KG1 (cell line): ENCODE results near the gene TBATA.

Experiments
- DNase-seq: peaks from one replicate; lab custom pipeline; 2025; lab: John Stamatoyannopoulos, UW

Gene TBATA

DNA sequence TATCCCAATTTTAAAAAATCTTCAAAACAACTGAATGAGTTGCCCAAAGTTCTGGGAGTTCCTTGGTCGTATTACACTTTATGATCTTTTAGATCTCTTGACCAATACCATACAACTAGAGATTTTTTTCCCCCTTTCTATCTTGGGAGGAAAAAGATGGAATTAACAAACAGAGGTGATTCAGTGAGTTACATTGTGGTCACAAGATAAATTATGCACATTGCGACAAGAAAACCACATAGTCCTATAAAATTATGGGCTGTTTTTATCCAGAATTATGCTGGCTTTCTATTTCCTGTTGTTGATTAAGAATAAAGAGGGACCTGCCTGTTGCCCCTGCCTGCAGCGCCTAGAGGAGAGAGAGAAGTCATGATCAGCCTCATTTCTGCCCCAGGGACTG is 22.4 kb upstream of the TBATA start:
- no peak for DNase-seq

DNA sequence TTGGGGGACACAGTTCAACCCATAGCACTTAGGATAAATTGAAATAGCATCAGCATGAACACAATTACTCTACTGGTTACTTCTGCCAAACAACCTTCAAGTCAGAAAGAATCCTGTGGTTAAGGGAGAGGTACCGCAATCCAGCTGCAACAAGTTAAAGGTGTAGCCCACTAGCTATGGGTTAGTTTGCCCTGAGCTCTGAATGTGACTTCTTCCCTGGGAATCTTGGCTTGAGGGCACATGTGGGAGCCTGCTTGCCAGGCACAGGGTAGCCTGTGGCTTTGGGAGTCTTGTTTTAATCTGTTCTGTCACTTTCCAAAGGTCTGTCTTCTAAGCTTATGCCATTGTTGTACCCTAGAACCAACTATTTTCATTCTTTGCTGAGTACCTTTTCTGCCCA is 21.7 kb upstream of the TBATA start:
- DNase-seq = no peak

DNA sequence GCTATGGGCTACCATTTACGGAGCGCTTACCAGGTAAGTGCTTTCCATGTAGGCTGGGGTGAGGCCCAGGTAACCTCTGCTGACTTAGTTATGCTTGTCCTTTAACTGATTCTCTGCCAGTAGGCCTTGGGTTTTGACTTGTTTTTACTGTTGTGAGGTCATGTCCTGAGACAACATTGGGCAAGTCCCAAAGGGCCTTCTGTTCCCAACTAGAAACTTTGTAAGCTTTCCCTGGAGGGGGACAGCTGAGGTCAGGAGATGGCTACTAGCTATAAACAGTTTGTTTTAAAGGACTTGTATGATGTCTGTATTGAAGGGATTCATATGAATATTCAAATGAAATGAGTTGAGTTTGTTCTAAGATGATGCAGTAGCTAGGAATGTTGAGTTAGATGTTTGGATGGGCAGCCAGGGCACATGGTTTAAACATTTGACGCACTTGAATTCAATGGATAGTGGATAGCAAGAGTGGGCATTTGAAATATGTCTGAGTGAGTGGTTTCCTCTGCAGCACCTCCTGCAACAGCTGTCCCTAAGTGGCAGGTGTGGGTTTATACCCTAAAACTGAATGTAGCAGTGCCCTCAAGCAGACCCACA is 20.5 kb upstream of the TBATA start:
- DNase-seq = no peak

DNA sequence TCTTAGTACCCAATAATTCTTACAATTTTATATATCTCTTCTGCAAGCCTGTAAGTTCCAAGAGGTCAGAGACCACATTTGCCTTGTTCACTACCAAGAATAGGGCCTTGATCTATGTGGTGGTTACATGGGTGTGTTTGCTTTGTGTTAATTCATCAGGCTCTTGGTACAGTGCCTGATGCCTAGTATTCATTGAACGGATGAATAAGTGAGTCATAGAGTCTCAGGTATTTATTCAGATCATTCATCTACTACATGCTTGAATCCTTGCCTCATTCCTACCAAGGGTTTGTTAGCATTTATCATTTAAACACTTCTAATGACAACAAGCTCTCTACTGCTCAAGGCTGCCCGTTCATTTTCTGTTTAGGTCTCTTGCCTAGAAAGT is 19.2 kb upstream of the TBATA start:
- DNase-seq = no peak

DNA sequence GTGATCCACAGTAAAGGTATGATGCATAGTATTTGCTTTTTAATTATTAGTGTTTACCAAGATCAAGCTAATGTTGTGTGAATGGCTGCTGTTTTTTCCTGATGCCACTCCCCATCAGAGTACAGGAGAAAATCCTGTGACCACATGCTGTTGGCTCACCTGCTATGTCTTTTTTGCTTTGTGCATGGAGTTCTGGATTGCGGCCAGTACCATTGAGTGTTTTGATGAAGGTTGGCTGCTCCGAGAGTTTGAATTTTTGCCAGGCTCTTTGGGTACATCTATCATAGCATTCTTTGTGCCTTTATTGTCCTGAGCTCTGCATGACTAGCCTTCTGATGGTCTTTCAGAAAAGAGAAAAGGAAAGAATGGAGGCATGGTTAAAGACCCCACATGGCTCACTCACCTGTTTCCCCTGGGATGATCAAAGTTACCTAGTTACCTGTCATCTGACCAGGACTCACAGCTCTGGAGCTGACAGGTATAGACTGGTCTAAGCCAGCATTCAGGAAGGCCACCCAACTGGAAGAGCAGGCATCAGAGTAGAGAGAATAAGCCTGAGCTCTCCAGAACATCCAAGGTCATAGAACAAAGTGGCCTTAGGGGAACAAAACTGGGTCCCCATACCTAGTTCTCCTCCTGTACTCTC is 18.7 kb upstream of the TBATA start:
- DNase-seq = no peak

DNA sequence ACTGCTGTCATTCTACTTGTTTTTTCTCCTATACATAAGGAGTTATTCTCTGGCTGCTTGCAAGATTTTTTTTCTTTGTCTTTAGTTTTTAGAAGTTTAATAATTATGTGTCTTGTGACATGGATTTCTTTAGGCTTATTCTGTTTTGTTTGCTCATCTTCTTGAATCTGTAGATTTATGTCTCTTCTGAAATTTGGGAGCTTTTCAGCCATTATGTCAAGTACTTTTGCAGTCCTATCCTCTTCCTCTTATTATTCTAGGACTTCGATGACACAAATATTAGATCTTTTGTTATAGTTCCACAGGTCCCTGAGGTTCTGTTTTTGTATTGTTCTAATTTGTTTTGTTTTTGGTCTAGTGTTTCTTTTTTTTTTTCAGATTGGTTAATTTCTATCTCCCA is 16.7 kb upstream of the TBATA start:
- DNase-seq = no peak

DNA sequence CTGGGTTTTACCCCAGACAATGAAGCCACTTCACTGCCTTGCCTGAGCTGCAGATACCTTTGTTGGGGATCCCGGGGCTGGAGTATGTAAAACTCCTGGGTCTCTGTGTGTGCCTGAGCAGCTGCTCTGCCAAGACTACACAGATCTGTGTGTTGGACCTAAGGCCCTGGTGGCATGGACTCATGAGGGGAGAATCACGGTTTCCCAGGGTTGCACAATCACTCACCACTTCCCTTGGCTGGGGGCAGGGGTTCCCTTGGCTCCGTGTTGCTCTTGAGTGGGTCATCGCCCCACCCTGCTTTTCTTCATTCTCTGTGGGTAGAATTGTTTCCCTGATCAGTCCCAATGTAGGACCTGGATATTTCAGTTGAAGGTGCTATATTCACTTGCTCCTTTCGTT is 13.9 kb upstream of the TBATA start:
- no peak for DNase-seq

DNA sequence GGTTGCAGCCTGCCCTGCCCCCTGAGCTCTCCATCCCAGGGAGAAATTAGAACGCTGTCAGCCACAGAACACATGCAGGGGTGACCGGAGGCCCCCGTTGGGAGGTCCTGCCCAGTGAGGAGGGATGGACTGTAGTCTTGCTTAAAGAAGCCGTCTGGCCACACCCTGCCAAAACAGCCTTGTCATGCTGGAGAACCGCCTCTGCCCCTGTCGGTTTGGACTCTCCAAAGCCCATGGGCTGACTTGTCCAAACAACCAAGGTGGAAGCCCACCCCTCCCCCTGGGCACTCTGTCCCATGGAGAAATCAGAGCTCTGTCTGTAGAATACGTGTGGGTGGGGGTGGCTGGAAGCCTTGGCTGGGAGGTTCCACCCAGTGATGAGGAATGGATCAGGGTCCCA is 12.7 kb upstream of the TBATA start:
- DNase-seq = no peak

DNA sequence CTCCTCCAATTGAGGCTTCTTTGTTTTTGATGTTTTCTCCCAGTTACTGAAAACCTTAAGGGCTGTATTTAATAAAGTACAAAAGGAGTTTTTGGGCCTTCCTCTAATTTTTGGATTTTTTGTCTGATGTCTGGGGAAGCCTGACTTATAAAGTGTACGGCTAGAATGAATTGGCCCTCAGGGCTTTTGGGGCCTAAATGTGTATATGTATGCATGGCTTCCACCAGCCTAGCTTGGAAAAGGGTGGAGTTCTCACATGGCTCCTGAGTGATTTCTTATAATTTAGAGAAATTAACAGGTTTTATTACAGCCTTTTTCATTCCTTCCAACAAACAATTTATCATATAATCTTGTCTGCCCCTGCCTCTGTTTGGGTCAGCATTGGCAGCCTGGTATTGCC is 10.4 kb upstream of the TBATA start:
- no peak for DNase-seq

DNA sequence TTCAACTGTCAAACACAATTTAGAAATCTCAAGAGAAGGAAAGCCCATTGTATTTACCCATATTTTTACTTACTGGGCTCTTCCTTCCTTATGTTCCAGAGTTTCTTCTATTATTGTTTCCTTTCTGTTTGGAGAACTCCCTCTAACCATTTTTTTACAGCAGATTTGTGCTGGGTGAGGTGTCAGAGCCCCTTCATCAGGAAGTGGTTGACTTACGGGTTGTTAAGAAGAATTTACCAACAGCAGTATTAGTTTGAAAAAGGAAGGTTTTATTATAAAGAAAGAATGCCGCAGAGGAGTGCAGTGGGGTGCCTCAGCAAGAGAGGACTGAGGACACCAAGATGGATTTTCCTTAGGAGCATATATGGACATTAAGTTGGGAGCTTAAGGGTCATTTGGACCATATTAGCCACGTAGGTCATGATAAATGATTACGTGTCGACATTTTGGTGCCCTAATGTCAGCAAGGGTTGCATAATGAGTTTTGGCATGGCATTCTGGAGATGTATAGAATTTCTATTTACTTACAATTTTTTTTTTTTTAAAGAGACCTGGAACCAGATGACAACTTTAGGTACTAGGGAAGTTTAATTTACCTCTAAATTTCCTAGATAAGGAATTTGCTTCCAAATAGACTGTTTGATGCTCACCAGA is 6.3 kb upstream of the TBATA start:
- DNase-seq = no peak

DNA sequence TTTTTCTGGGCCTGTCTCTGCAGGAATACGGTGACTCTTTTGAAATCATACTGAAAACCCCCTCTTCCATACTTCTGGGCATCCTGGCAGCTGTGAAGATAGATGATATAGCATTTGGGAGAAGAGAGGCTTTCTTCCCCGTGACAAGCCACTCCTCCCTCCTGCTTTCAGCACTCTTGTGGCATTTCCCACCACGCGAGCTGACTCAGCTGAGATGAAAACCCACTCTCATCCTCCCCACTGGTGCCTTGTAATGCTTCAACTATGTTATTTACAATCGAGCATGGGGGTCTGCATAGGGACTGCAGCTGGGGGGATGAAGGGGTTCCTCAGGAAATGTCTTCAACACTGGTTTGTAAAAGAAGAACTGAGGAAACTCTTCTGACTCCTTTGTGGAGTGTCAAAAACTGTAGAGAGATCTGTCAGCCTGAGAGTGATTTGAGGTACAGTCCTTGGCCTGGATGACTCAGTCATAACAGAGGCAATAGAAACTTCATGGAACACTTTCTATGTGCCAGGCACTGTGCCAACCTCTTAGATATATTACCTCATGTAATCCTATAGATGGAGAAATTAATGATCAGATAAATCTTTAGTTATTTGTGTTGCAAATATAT is 1.7 kb upstream of the TBATA start:
- DNase-seq = no peak

DNA sequence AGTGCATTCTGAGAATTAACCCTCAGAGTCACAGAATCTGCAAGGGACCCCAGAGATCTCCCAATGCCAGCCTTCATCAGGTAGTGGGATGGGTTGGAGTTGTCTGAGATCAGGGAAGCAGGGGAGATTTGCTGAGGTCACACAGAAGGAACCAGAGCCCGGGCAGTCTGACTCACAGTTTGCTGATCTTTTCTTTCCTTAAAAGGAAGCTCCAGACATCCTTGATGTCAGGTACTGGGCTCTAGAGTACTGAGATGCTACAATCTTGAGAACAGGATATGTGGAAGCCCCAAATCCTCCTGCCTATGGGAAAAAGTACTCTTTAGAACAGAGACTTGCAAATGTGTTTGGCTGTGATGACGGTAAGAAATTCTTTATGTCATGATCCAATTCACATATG is 706 bp downstream of the TBATA start:
- DNase-seq = no peak

DNA sequence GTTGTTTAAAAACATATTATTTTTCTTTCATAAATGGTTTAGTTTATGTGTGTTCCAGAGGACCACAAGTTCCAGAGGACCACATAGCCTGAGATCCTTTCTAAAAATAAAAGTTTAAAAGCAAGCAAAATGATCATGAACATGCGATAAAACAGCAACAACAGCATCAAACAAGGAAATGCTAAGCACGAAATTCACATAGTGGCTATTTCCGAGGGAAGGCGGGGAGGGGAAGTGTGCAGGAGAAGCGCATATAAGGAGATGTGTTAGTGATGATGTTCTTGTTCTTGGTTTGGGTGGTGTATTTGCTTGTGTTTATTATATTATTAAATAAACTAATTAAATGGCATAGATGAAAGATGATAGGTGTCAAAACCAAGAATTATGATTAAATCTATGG is 1.2 kb downstream of the TBATA start:
- no peak for DNase-seq

DNA sequence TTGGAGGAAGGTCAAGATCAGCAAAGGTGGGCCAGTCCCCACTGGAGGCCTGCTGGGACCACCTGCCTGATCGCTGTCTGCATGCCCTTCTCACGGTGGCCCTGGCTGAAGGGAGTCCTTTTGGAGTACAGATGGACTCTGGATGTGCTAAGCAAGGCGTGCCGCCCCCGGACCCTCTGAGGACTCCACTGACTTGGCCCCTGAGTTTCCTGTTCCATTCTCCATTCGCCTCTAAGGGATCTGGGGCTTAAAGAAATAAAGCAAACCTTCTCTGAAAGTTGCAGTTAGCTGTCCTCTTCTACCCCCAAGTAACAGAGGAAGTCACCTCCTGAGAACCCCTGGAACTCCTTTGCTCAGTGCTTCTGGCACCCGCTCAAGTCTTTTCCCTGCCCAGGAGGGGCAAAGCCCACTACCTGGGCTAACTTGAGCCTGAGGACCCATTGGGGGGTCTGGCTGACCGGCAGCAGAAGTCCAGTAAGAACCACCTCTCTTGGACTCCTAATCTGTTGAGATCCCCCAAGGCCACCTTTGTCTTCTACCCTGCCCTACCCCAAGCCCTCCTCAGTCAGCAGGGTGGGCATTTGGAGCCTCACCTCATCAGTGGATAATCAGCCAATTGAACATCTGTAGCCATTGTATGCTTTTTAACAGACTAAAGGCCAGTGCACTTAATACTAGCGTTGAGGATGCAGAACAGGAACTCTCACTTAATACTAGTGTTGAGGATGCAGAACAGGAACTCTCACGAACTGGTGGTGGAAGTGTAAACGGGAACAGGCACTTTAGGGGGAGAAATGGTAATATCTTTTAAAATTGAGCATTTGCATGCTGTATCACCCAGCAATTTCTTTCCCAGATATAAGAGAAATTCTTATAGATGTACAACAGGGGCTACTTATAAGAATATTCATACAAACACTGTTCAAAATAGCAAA is 2.2 kb downstream of the TBATA start:
- DNase-seq = no peak

DNA sequence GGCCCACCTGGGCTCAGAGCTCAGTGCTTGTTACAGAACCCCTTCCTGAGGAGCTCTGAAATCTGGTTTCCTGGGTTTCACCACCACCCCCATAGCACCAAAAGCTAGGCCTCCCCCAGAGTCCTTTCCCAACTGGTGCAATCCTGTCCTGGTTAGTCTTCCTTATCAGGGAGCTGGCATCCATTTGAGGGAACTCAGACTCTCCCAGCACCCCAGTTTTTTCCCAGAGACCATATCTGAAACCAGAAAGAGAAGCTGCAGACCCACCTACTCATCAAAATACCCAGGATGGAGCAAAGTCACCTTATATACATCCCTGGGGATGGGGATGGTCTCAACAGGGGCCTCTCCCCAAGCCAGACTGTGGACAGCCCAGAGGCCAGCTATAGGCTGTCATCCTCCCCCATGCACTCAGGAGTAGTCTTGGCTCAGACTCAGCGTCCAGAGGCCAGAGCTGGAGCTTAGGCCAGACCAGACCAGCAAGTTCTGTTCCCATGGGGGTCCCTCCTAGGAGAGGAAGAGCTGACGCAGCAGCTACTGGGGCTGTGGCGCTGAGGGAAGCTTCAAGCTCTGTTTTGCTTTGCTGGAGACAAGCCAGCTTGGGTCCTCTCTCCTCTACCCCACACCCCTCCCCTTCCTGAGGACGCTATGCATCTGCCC is 3.0 kb downstream of the TBATA start:
- no peak for DNase-seq

DNA sequence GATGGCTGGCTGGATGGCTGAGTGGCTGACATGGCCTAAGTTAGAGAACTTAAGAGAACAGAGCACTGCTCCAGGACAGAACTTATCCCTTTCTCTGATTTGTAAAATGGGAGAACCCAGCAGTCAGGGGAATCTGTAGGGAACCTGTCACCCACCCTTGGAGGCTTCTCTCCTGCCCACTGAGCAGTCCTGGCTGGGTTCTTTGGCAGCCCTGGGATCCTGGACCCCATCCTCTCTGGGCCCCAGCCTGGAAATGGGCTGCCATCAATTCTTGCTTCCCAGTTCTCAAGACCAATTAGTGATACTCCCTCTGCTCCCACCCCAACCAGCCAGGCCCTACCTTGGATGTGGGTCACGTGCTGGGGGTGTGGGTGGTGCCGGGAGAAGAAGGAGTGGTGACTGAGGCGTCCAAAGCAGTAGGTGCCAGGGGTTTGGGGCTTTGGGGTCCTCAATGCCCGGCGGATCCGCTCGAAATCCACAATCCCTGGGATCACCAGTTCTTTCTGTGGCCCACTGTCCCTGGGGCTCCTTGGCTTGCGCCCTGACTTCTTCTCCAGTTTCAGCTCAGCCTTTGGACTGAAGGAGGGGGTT is 3.6 kb downstream of the TBATA start:
- no peak for DNase-seq

DNA sequence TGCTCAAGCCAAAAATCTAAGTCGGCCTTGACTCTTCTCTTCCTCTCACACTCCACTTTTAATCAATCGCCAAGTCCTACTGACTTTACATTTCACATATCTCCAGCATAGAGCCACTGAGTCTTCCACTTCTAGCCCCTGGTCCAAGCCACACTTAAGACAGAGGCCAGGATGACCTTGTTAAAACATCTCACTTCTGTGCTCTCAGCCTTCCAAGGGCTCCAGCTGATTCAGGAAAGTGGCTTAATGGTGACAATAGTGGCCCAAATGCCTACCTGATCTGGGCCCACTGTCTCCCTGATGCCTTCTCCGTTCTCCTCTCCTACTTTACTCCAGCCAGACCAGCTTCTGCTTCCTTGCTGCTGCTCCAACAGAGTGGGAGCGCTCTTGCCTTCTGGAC is 4.4 kb downstream of the TBATA start:
- no peak for DNase-seq

DNA sequence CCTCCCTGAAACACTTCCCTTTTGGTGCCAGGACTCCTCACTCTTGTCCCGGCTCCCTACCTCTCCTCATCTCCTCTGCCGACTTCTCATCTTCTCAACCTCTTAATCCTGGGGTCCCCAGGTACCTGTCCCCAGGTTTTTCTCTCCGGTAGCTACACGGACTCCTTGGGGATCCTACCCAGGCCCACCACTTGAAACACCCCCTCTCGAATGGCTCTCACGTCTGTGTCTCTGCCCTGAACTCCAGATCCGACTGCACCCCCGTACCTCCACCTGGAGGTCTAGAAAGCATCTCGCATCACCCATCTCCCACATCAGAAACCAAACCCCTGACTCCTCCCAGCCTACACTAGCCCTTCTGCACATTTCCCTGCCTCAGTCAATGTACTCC is 4.8 kb downstream of the TBATA start:
- DNase-seq = no peak

DNA sequence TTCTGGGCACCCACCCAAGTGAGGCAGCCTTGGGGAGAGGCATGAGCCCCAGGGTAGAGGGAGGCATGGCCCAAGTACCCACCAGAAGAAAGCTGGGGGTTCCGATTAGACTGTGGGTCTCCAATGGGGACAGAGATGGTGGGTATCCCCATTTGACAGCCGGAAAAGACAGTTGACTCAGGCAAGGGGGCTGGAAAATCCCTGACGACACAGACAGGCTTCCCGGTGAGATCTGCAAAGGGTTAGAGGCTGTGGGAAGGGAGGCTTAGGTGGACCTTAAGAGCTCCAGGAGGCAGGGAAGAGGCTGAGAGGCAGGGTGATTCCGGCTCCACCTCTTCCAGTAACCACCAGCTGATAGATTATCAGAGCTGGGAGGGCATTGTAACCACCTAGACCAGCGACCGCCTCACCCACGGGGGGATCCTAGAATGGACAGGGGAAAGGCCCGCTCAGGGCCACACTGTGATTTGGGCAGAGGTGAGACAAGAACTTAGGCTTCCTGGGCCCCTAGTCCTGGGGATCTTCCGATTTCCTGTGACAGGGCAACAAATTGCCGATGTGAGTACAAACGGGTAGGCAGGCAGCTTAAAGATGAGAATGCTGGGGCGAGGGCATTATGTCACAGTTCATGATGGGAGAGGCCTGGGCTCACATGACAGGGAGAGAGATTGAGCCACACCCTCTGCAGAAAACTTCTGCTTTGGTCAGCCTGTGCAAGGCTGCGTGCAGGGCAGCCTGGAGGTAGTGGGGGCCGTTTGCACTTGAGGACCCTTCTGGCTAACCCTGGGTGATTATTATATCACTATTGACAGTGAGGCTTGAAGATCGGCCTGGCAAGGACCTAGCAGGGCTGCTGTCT is 5.4 kb downstream of the TBATA start:
- DNase-seq = no peak

DNA sequence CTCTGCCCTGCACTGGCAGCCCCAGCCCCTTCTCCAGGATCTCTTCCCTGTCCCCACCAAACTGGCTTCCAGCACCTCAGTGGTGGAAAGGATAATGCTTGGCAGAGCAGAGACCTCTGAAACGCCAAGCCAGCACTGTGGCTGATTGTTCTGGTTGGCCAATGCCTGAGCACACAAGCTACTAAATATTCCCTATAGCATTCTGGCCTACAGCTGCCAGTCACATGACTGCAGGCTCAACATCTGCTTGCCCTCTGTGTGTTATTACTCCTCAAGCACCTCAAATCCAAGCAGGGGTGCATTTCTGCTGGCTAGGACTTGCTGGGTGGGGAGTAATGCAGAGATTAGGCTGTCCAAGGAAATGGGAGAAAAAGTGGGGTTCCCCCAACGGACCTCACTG is 6.1 kb downstream of the TBATA start:
- DNase-seq = no peak
